Activated CD8-positive, alpha-beta T cell treated with anti-CD3 and anti-CD28 coated beads for 36 hours (primary cell): ENCODE data around the gene XPO4. TPM values are rescaled to one million over a fixed set of nuclear protein-coding genes. Genes with fewer than 3 reads are reported as not detected.
"Not testable (repeated sequence)": the region's sequence is repeated elsewhere in the genome, so short reads cannot be mapped to it uniquely, and the experiment has no call there.

ENCODE experiments used
- ATAC-seq: fragments of 200-7000 bp; cut with Tn5 transposase; one replicate; pipeline ENCODE4 v1.10.0; 2021; ENCODE audit warnings: mild to moderate bottlenecking, moderate library complexity
- CTCF ChIA-PET: fragments of 350-600 bp; sonication (Branson Sonifier 250); formaldehyde crosslinking; loops from one replicate; lab custom pipeline; 2021; ENCODE audit warnings: antibody characterized with exemption; lab: Charles Lee
- POLR2A ChIA-PET: fragments of 350-600 bp; sonication (Branson Sonifier 250); formaldehyde crosslinking; loops from one replicate; lab custom pipeline; 2021; ENCODE audit warnings: antibody characterized with exemption; lab: Charles Lee
- DNase-seq: peaks from one replicate; pipeline ENCODE4 v3.0.0-alpha.2; 2020
- H3K27ac Mint-ChIP-seq: one replicate; pipeline ENCODE4 v1.8.0; 2021; ENCODE audit warnings: mild to moderate bottlenecking, mixed read lengths
- H3K27me3 Mint-ChIP-seq: one replicate; pipeline ENCODE4 v1.8.0; 2021; ENCODE audit warnings: mixed read lengths
- H3K36me3 Mint-ChIP-seq: one replicate; pipeline ENCODE4 v1.8.0; 2021; ENCODE audit warnings: low read depth, mixed read lengths
- H3K4me1 Mint-ChIP-seq: one replicate; pipeline ENCODE4 v1.8.0; 2021; ENCODE audit warnings: low read depth, mixed read lengths
- H3K4me3 Mint-ChIP-seq: one replicate; pipeline ENCODE4 v1.8.0; 2021; ENCODE audit warnings: mild to moderate bottlenecking, moderate library complexity, mixed read lengths
- H3K9me3 Mint-ChIP-seq: one replicate; pipeline ENCODE4 v1.8.0; 2021; ENCODE audit warnings: mixed read lengths
- CTCF ChIP-seq: fragments of 200-600 bp; IDR thresholded peaks from one replicate; pipeline ENCODE4 v1.8.0; 2022; ENCODE audit warnings: antibody characterized with exemption, mild to moderate bottlenecking
- intact Hi-C: fragments of 100-400 bp; cut with micrococcal nuclease; formaldehyde crosslinking; loops from one replicate; pipeline ENCODE4 v1.10.0; 2022
- total RNA-seq, 2 experiments: library from RNA; stranded (reverse); gene quantifications; one replicate each; pipeline ENCODE4 v1.2.3, GENCODE V29; 2021

The XPO4 gene
- total RNA-seq, 2 experiments from 2014 or later: 26.6 to 28.0 TPM

GRCh38 chr13:20894245-20894644 lies 8.3 kb downstream of the XPO4 start:
- H3K4me1 Mint-ChIP-seq: peaks cover 34% of the 10 kb centered on the region
- ChIA-PET POLR2A (interaction anchor here (0.6 kb wide), 1 partner anchor 244 kb away, joined by 4 read pairs; no protein-coding TSS in a partner anchor), CTCF (interaction anchor here (0.6 kb wide), 1 partner anchor 102 kb away, joined by 3 read pairs; no protein-coding TSS in a partner anchor)

GRCh38 chr13:20891768-20892167 lies 10.8 kb downstream of the XPO4 start:
- no peak for TF ChIP-seq CTCF
- ATAC-seq (peak; percentile 13), DNase-seq (no peak)
- Mint-ChIP-seq H3K27ac (no peak overlapping the region), H3K36me3 (peaks cover 13% of the 10 kb centered on the region), H3K27me3 (no peaks in the 10 kb centered on the region), H3K4me3 (no peak overlapping the region), H3K9me3 (no peaks in the 10 kb centered on the region), H3K4me1 (peaks cover 27% of the 10 kb centered on the region)
- ChIA-PET POLR2A (interaction anchor here (1.3 to 1.6 kb wide), 3 partner anchors 8 to 45 kb away, joined by 3 to 6 read pairs (median 5); partner anchors contain the start of gene XPO4), CTCF (interaction anchor here (1.3 to 1.7 kb wide), 2 partner anchors 10 to 11 kb away, joined by 3 read pairs; partner anchors contain the start of gene XPO4)
- intact Hi-C loops: no loop called here

More at GRCh38 chr13:20894245-20894644, 8.3 kb downstream of the XPO4 start:
- H3K27me3 Mint-ChIP-seq: no peaks in the 10 kb centered on the region
- intact Hi-C loops: no loop called here
- TF ChIP-seq CTCF: no peak
- DNase-seq (no peak), ATAC-seq (no peak)
- H3K36me3 Mint-ChIP-seq: peaks cover 19% of the 10 kb centered on the region
- H3K27ac Mint-ChIP-seq: no peak overlapping the region
- no peaks in the 10 kb centered on the region for H3K9me3 Mint-ChIP-seq
- no peak overlapping the region for H3K4me3 Mint-ChIP-seq

- no peak overlapping the region for H3K27ac Mint-ChIP-seq
- no peaks in the 10 kb centered on the region for H3K9me3 Mint-ChIP-seq
- peaks cover 23% of the 10 kb centered on the region for H3K4me1 Mint-ChIP-seq
- DNase-seq (no peak), ATAC-seq (no peak)
- POLR2A ChIA-PET: interaction anchor here (1.1 to 1.5 kb wide), 3 partner anchors 9 to 44 kb away, joined by 3 to 5 read pairs (median 3); no protein-coding TSS in a partner anchor
- intact Hi-C loops: no loop called here
- no peak for TF ChIP-seq CTCF
- H3K36me3 Mint-ChIP-seq: peaks cover 15% of the 10 kb centered on the region
- H3K27me3 Mint-ChIP-seq: no peaks in the 10 kb centered on the region
- CTCF ChIA-PET: no interaction called here
- H3K4me3 Mint-ChIP-seq: no peak overlapping the region
Measured at GRCh38 chr13:20891034-20891433, 11.5 kb downstream of the XPO4 start.

- H3K27me3 Mint-ChIP-seq, intact Hi-C loops, CTCF ChIA-PET, H3K27ac Mint-ChIP-seq, H3K4me3 Mint-ChIP-seq, ATAC-seq, H3K9me3 Mint-ChIP-seq, DNase-seq: not testable (repeated sequence)
- POLR2A ChIA-PET: interaction anchor here (1.1 to 1.5 kb wide), 2 partner anchors 9 to 17 kb away, joined by 3 read pairs; no protein-coding TSS in a partner anchor
- Mint-ChIP-seq H3K4me1 (peaks cover 27% of the 10 kb centered on the region), H3K36me3 (peaks cover 18% of the 10 kb centered on the region)
Measured at GRCh38 chr13:20890540-20890939, 12.0 kb downstream of the XPO4 start.

- ChIA-PET CTCF (interaction anchor here (1.2 kb wide), 1 partner anchor 43 kb away, joined by 3 read pairs; no protein-coding TSS in a partner anchor), POLR2A (no interaction called here)
- intact Hi-C loops: no loop called here
- Mint-ChIP-seq H3K27me3 (no peaks in the 10 kb centered on the region), H3K36me3 (peaks cover 24% of the 10 kb centered on the region), H3K27ac (no peak overlapping the region), H3K4me3 (no peak overlapping the region), H3K9me3 (peaks cover 2% of the 10 kb centered on the region), H3K4me1 (peaks cover 34% of the 10 kb centered on the region)
- TF ChIP-seq CTCF: no peak
- no peak for DNase-seq
- ATAC-seq: no peak
Measured at GRCh38 chr13:20882206-20882605, 20.3 kb downstream of the XPO4 start.
